NOMO-1 treated with DMSO at 0.1 percent for 48 hours (cell line): Measurements from ENCODE around the gene NKG7.
"Not testable (repeated sequence)": the region's sequence is repeated elsewhere in the genome, so short reads cannot be mapped to it uniquely, and the experiment has no call there.

Experiments used
- DNase-seq: peaks from one replicate; lab custom pipeline; 2025; ENCODE audit not compliant: unreplicated experiment; lab: John Stamatoyannopoulos, UW

The NKG7 gene, protein sequence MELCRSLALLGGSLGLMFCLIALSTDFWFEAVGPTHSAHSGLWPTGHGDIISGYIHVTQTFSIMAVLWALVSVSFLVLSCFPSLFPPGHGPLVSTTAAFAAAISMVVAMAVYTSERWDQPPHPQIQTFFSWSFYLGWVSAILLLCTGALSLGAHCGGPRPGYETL

DNA sequence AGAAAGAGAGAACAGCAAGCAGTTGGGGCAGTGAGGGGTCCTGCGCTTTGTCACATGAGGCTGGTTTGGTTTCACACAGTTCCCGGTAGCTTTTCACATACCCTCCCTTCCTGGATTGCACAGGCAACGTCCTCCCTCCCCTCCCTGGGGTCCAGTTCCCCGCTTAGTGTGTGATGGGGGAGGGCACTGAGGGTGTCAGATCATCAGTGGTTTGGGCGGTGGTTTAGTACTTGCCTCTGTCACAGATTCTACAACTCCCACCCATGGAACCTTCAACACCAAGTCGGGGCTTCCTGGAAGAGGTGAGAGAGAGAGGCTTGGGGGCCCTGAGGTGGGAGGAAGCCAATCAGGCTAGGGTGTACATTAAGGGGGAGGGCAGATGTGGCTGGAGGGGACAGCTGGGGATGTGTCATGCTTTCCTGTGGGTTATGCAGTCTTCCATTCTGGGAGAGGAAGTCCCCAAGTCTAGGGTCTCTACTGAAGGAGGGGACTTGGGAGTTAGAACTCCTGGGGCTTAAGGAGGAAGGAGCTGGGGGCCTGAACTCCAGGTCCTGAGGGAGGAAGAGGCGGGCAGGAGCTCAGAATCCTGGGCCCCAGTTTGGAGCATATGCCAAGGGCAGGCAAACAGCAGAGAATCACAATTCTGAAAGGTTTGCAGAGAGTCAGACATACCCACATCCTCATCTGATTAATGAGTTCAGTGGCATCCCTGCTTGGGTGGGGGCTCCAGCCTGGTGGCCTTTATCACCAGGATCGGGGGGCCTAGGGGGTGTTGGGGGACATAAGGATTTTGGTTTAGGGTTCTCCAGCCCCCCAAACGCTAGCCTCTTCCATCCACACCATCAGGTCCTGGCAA is at the start of gene NKG7:
TSS of gene NKG7 (minus strand) at position 6 of the 856 bp plus-strand sequence. CDS start 119 bp downstream, outside the sequence.
- peak; percentile 90 for DNase-seq

- DNase-seq: peak; percentile 61
Measured at GRCh38 chr19:51422053-51422448, 49.6 kb upstream of the NKG7 start.

DNA sequence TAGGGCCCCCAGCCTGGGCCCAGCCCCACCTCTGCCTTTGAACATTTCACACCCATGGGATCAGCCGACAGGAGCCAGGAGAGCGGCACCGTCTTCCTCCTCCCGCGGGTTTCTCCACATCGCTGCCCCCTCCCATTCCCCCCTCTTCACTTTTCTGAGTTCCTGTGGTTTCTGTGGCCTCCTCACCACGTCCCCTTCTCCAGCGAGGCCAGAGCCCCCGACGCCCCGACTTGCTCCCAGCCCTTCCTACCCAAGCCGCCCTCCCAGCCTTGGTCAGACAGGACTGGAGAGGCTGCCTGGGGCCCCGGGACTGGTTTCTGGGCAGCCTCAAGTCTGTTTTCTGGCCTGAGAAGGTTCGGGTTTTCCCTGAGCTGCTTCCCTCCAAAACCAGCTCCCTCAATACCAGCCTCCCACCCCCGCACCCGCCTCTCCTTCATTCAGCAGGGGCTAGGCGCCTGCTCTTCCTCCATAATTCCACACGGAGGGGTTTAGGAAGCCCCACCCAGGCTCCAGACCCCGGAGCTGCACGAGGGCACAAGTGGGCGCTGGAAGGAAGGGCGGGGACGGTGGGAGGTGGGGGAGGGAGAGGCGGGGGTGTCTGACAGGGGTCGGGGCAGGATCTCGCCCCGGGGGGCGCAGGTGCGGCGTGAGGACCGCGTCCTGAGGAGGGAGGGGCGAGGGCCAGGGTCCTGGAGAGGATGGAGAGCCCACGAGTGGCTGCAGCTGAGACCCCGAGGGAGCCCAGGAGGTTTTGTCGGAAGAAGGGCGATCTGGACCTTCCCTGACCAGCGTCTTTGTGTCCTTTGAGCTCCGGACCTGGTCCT is 49.0 kb upstream of the NKG7 start:
- DNase-seq: no peak

- DNase-seq: not testable (repeated sequence)
Measured at GRCh38 chr19:51420511-51420910, 48.1 kb upstream of the NKG7 start.

DNA sequence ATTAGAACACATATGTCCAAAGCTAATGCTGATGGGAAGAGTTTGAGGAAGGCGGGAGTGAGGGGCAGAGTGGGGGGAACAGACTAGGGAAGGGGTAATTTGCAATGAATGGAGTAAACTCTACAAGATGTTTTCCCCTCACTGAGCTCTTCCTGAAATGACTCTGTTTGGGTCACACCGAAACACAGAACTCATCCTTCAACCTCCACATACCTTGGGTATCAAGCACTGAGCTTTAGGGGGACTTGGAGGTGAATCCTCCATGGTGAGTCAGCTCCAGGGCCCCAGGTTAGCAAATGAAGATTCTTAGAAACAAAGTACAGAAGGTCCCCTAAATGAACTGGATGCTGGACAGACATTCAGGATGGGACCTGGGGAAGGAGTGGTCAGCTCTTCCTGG is 46.3 kb upstream of the NKG7 start:
- no peak for DNase-seq

GRCh38 chr19:51417810-51418157 is 45.3 kb upstream of the NKG7 start:
- peak; percentile 63 for DNase-seq

DNA sequence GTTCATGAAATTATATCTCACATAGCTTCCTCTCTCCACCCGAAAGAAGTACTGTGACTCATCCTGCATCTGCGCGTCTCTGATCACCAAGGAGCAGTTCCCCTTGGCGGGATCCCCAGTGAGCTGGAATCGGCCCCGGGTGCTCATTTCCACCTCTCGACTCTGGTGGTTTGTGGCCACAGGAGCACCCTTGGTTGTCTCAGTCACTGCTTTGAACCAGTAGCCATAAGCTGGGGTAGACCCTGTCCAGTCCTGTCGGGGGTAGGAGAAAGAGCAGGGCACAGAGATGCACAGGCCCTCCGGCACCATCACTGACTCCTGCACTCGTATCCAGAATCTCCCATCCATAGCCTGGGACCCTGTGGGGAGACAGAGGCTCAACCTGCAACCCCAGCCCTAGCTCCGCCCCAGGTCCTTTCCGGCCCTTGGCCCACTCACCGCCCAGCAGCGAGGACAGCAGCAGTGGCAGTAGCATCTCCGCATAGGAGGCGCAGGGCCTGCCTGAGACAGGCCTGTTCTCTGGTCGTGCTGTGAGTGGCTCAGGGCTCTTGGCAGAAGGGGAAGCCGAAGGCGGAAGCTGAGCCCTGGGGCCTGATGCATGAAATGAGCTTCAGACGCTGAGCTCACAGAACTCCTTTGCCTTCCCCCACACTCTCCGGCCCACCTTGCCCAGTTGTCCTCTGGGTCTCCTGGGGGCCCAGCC is 44.8 kb upstream of the NKG7 start, which contains the start of gene SIGLEC10:
TSS of gene SIGLEC10 (minus strand) at position 536 of the 703 bp plus-strand sequence. CDS start at position 475, 61 bp downstream.
- DNase-seq: peak; percentile 89

GRCh38 chr19:51416422-51416821 is 44.0 kb upstream of the NKG7 start:
- DNase-seq: not testable (repeated sequence)

GRCh38 chr19:51415187-51415586 is 42.7 kb upstream of the NKG7 start:
- DNase-seq: no peak

GRCh38 chr19:51410950-51411748 is 38.7 kb upstream of the NKG7 start:
- no peak for DNase-seq

- peak; percentile 89 for DNase-seq
Measured at GRCh38 chr19:51407511-51408131, 35.2 kb upstream of the NKG7 start.

- DNase-seq: no peak
Measured at GRCh38 chr19:51402117-51402516, 29.7 kb upstream of the NKG7 start.

GRCh38 chr19:51399936-51400335 is 27.5 kb upstream of the NKG7 start:
- not testable (repeated sequence) for DNase-seq

DNA sequence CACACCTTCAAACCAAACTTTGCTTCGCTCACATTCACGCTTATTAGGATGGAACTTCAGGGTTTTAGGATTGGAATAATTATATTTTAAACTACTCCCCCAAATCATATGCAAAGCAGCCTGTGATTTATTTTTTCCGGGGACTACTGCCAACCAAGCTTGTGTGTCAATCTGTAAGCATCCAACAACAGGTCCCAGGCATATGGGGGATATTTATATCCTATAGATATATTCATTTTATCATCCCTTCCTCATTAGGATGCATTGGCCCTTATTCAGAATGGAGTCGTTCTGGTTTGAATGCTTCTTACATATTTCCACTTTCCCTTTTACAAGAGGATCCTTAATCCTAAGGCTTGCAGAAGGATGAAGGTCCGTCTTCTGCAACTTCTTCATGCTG is 26.8 kb upstream of the NKG7 start:
- no peak for DNase-seq

DNA sequence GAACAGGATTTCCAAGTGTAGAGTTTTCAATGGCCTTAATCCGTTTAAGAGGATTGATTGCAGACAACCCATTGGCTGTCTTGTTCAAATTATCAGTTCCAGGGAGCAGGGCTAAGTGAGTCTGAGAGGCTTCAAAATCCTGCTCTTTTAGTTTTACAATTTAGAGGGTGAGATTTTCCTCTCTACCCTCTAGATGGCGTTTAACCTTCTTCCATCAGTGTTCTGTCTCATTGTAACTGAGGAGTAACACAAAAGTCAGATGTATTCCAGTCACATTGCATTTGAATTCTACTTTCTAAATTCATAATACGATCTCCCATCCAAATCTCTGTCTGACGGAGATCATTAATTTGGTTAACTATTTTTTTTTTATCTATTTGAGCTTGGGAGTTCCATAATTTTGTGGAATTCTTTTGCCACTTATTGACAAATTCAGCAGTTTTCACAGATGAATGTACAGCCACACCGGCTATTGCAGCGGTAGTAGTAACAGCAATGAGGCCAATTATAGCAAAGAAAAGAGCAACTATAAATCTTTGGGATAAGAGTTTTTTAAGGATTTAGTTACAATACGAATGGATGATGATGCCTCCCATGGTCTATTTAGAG is 25.7 kb upstream of the NKG7 start:
- DNase-seq: peak; percentile 66

DNA sequence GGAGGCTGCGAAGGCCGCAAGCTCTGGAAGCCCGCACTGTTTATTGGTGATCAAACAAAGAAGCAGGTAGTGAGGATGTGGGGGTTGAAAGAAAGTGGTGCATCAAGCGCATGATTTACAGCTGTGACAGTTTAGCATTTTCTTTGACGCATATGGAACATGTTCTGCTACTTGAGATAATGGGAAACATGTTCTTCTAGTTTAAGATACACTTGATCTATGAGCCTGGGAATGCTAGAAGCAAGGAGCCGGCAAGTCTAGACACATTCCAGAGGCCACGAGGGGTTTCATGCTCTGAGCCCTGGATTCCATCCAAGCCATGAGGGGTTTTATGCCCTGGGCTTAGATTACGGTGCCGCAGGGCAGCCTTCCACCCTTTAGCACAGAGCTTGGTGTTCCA is 25.0 kb upstream of the NKG7 start:
- DNase-seq: not testable (repeated sequence)

- no peak for DNase-seq
Measured at GRCh38 chr19:51396175-51396574, 23.7 kb upstream of the NKG7 start.

DNA sequence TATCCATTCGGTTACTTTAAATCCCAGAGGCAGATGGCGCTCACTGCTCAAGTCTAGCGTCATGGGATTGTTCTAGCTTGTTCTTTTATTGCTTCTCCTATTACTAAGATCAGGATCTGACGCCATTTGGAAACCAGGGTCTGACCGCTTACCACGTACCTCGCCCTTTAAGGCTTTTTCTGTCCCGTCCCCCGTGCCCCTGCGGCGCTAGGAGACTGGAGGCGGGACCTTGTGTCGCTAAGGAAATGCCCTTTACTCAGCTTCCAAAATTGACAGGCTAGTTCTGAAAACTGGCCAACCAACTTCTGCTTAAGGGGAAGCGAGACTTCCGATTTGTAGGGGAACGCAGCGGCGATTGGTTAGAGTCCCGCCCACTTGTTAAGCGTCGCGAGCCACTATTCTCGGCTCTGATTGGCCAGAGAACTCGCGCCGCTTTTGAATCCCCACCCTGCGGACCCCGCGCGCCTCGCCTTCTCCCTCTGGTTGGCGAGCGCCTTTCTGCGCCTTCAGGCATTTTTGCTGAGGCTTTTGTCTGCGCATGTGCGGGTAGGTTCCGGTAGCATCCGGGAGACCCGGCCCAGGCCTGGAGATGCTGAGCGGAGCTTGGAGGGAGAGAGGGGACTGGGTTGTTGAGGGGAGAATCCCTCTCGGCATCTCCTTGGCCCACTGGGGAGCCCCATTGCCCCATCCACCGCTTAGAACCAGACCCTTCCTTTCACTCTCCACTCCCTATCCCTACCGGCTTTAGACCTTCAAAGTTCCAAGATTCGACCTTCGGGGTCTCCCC is 21.8 kb upstream of the NKG7 start:
- peak; percentile 100 for DNase-seq
